KMS-11 (cell line): ENCODE data around the gene POPDC3.
"Not testable (repeated sequence)": the region's sequence is repeated elsewhere in the genome, so short reads cannot be mapped to it uniquely, and the experiment has no call there.

Source experiments
- H2AFZ ChIP-seq: fragments of 200-600 bp; sonication (generic); 2 replicates; pipeline ENCODE4 v1.6.1; 2016; ENCODE audit warnings: antibody characterized with exemption, mixed run types, low read depth
- H3K27ac ChIP-seq: fragments of 200-600 bp; sonication (generic); 2 replicates; pipeline ENCODE4 v1.6.1; 2016; ENCODE audit warnings: mild to moderate bottlenecking, mixed run types
- H3K27me3 ChIP-seq: fragments of 200-600 bp; sonication (generic); 2 replicates; pipeline ENCODE4 v1.6.1; 2017; ENCODE audit warnings: mild to moderate bottlenecking, low read depth, mixed run types, moderate library complexity; ENCODE audit not compliant: insufficient read depth
- H3K36me3 ChIP-seq: fragments of 200-600 bp; sonication (generic); 2 replicates; pipeline ENCODE4 v1.6.1; 2017; ENCODE audit warnings: mild to moderate bottlenecking, mixed run types; ENCODE audit not compliant: insufficient read depth
- H3K4me1 ChIP-seq: fragments of 200-600 bp; sonication (generic); 2 replicates; pipeline ENCODE4 v1.6.1; 2016; ENCODE audit warnings: mild to moderate bottlenecking, low read depth, mixed run types; ENCODE audit not compliant: poor library complexity, severe bottlenecking
- H3K4me2 ChIP-seq: fragments of 200-600 bp; sonication (generic); 2 replicates; pipeline ENCODE4 v1.7.0; 2016; ENCODE audit warnings: mild to moderate bottlenecking, mixed run types
- H3K4me3 ChIP-seq: fragments of 200-600 bp; sonication (generic); IDR thresholded peaks from 2 replicates; pipeline ENCODE4 v1.6.1; 2017; ENCODE audit warnings: low read depth, low read length, mixed read lengths; ENCODE audit not compliant: insufficient read depth
- H3K79me2 ChIP-seq: fragments of 200-600 bp; sonication (generic); 2 replicates; pipeline ENCODE4 v1.6.1; 2016; ENCODE audit warnings: low read depth, mixed run types; ENCODE audit not compliant: insufficient read depth
- H3K9ac ChIP-seq: fragments of 200-600 bp; sonication (generic); 2 replicates; pipeline ENCODE4 v1.6.1; 2016; ENCODE audit warnings: mild to moderate bottlenecking, mixed run types
- H4K20me1 ChIP-seq: fragments of 200-600 bp; sonication (generic); 2 replicates; pipeline ENCODE4 v1.6.1; 2016; ENCODE audit warnings: mild to moderate bottlenecking, mixed run types; ENCODE audit not compliant: insufficient read depth
- TF ChIP-seq, protein P1 (sequence below): fragments of 200-600 bp; sonication (generic); conservative IDR thresholded peaks from 2 replicates; pipeline ENCODE4 v1.6.1; 2017; ENCODE audit warnings: low read depth, mild to moderate bottlenecking, antibody characterized with exemption, low read length, moderate library complexity, mixed read lengths

POPDC3 gene

DNA sequence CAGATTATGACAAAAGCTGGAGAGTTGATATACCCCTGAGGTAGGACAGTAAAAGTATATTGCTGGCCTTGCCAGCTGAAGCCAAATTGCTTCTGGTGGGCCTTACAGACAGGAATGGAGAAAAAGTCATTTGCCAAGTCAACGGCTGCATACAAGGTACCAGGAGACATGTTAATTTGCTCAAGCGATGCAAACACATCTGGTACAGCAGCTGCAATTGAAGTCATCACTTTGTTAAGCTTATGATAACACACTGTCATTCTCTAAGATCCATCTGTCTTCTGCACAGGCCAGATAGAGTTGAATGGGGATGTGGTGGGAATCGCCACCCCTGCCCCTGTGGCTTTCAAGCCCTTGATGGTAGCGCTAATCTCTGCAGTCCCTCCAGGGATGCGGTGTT lies 40.4 kb upstream of the POPDC3 start:
- Histone ChIP-seq H3K27me3 (no peaks in the 10 kb centered on the region), H3K27ac (no peak overlapping the region), H3K4me1 (no peaks in the 10 kb centered on the region), H3K9ac (no peak overlapping the region), H4K20me1 (no peaks in the 10 kb centered on the region), H3K4me2 (no peak overlapping the region), H3K79me2 (no peaks in the 10 kb centered on the region), H3K4me3 (no peak overlapping the region), H2AFZ (no peak overlapping the region), H3K36me3 (no peaks in the 10 kb centered on the region)
- TF ChIP-seq, protein P1, sequence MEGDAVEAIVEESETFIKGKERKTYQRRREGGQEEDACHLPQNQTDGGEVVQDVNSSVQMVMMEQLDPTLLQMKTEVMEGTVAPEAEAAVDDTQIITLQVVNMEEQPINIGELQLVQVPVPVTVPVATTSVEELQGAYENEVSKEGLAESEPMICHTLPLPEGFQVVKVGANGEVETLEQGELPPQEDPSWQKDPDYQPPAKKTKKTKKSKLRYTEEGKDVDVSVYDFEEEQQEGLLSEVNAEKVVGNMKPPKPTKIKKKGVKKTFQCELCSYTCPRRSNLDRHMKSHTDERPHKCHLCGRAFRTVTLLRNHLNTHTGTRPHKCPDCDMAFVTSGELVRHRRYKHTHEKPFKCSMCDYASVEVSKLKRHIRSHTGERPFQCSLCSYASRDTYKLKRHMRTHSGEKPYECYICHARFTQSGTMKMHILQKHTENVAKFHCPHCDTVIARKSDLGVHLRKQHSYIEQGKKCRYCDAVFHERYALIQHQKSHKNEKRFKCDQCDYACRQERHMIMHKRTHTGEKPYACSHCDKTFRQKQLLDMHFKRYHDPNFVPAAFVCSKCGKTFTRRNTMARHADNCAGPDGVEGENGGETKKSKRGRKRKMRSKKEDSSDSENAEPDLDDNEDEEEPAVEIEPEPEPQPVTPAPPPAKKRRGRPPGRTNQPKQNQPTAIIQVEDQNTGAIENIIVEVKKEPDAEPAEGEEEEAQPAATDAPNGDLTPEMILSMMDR: no peak

DNA sequence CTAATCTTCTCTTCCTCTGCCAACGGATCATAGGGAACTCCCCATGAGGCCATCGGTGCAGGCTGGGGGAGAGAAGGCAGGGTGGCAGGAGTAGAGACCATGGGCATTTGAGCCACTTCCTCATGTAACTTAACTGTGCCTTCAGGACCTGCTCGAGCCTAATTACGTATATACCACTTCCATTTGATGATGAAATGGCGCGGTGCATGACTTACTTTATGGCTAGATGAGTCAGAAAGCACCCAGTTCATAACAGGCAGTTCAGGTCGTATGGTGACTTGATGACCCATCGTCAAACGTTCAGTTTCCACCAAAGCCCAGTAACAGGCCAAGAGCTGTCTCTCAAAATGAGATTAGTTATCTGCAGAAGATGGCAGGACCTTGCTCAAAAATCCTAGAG lies 39.4 kb upstream of the POPDC3 start:
- H3K9ac ChIP-seq, H2AFZ ChIP-seq, H4K20me1 ChIP-seq, H3K79me2 ChIP-seq, H3K27ac ChIP-seq, H3K36me3 ChIP-seq, H3K4me1 ChIP-seq, H3K4me3 ChIP-seq, H3K27me3 ChIP-seq, H3K4me2 ChIP-seq: not testable (repeated sequence)

DNA sequence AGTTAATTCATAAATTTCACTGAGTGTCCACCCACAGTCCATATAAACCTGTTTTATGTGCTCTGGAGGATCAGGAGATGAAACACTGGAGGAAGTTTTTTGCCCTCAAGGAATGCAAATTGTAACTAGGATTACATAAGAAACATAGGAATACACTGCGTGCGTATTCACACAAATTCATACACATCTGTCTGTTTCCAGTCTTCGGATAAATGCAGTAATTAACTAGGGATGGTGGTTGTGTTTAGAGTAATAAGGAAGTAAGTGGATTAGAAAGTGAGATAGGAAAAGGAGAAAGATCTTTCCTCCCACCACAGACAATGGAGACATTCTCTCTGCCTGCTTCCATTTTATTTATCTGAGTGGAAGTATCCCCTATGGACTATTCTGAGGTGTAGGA lies 35.7 kb upstream of the POPDC3 start:
- TF ChIP-seq, protein P1: no peak
- no peak overlapping the region for H3K27ac ChIP-seq
- H2AFZ ChIP-seq: no peak overlapping the region
- no peaks in the 10 kb centered on the region for H4K20me1 ChIP-seq
- no peaks in the 10 kb centered on the region for H3K4me1 ChIP-seq
- H3K4me2 ChIP-seq: no peak overlapping the region
- no peaks in the 10 kb centered on the region for H3K79me2 ChIP-seq
- H3K36me3 ChIP-seq: no peaks in the 10 kb centered on the region
- H3K4me3 ChIP-seq: no peak overlapping the region
- no peak overlapping the region for H3K9ac ChIP-seq
- no peaks in the 10 kb centered on the region for H3K27me3 ChIP-seq

DNA sequence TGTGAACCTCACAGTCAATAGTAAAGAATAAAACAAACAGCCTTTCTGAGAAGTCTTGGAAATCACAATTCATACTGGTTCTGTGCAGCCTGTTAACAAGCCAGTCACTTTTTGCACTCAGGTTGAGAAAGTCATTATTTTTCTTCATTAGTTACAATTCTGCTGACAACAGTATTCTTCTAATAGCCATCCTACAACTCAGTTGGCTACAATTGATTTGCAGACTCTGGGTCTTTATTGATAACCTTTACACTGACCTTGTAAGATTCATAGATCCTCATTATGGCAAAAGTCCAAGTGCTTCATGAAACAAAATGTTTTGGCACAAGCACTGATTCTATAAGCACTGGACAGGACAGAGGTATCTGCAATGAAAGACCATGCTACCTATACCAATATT lies 34.9 kb upstream of the POPDC3 start:
- Histone ChIP-seq H3K79me2 (no peaks in the 10 kb centered on the region), H3K4me1 (no peaks in the 10 kb centered on the region), H3K36me3 (no peaks in the 10 kb centered on the region), H3K27me3 (no peaks in the 10 kb centered on the region), H2AFZ (no peak overlapping the region), H4K20me1 (no peaks in the 10 kb centered on the region), H3K4me2 (no peak overlapping the region), H3K27ac (no peak overlapping the region), H3K4me3 (no peak overlapping the region), H3K9ac (no peak overlapping the region)
- TF ChIP-seq, protein P1: no peak

DNA sequence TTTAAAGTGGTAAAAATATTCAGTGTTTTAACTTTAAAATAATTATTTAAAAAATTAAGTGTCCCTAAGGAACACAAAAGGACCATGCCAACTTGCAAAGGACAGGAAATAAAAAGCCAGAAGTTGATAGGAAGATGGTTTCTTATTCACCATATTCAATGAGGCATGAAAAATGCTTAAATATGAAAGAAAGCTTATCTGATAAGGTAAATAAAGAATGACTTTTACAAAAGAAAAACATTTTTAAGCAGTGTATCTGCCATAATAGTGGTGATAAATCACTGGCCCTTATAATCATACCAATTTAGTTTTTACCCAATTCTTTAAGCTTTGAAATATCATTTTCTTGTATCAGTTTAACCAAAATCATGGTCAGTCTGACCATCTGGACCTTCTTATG lies 33.5 kb upstream of the POPDC3 start:
- no peaks in the 10 kb centered on the region for H3K79me2 ChIP-seq
- TF ChIP-seq, protein P1: no peak
- no peak overlapping the region for H2AFZ ChIP-seq
- no peaks in the 10 kb centered on the region for H3K36me3 ChIP-seq
- no peak overlapping the region for H3K27ac ChIP-seq
- H3K27me3 ChIP-seq: no peaks in the 10 kb centered on the region
- H3K9ac ChIP-seq: no peak overlapping the region
- H4K20me1 ChIP-seq: no peaks in the 10 kb centered on the region
- H3K4me2 ChIP-seq: no peak overlapping the region
- no peak overlapping the region for H3K4me3 ChIP-seq
- no peaks in the 10 kb centered on the region for H3K4me1 ChIP-seq
